ENCODE results near the gene MFSD1. TPM values are rescaled to one million over a fixed set of nuclear protein-coding genes. Genes with fewer than 3 reads are reported as not detected.

The MFSD1 gene
- total and polyA plus RNA-seq, 5 donors: 21.9 to 50.8 (median 34.9) TPM

GRCh38 chr3:158875700-158876099 is 73.8 kb downstream of the MFSD1 start:
- H3K9me3 ChIP-seq (ENCODE audit: control insufficient read depth, low read length): no peaks in the 10 kb centered on the region
- DNase-seq (no peak), ATAC-seq (no peak)
- H3K4me3 ChIP-seq (ENCODE audit: low read length): no peak overlapping the region
- intact Hi-C loops (cut with DNase I): no loop called here
- H3K27ac ChIP-seq (ENCODE audit: low read length): no peak overlapping the region
- no peaks in the 10 kb centered on the region for H3K4me1 ChIP-seq (ENCODE audit: control insufficient read depth, insufficient read depth, low read length)
- no peaks in the 10 kb centered on the region for H3K27me3 ChIP-seq (ENCODE audit: control insufficient read depth, insufficient read depth)

Other genes starting within 250 kb of the MFSD1 start
- 100 to 1,000 TPM; 242 to 355 (median 294) TPM for gene MLF1, start 230.9 kb upstream of the MFSD1 start, total RNA-seq
- gene MLF1, start 230.9 kb upstream of the MFSD1 start, polyA plus RNA-seq: 271 TPM
- gene GFM1, start 157.5 kb upstream of the MFSD1 start, total RNA-seq: 10 to 100 TPM; 41.3 to 51.0 (median 47.2) TPM
- 25.2 TPM for gene GFM1, start 157.5 kb upstream of the MFSD1 start, polyA plus RNA-seq
- 10 to 100 TPM in 2 of 4 donors, 1 to 10 TPM in 2; 9.7 to 27.3 (median 10.6) TPM for gene LXN, start 129.4 kb upstream of the MFSD1 start, total RNA-seq
- gene LXN, start 129.4 kb upstream of the MFSD1 start, polyA plus RNA-seq: 10.2 TPM
- 100 to 1,000 TPM in 1 of 4 donors, 10 to 100 TPM in 3; 32.1 to 149 (median 75.0) TPM for gene RARRES1, start 69.6 kb upstream of the MFSD1 start, total RNA-seq
- 25.5 TPM for gene RARRES1, start 69.6 kb upstream of the MFSD1 start, polyA plus RNA-seq